Osteocyte (in vitro differentiated cells): ENCODE results near the gene FOXN3. TPM values are rescaled to one million over a fixed set of nuclear protein-coding genes. Genes with fewer than 3 reads are reported as not detected.

Experiments used
- DNase-seq: peaks from one replicate; pipeline ENCODE4 v3.0.0; 2021; ENCODE audit warnings: mixed read lengths; ENCODE audit not compliant: unreplicated experiment; ENCODE audit errors: extremely low spot score
- H3K27ac Mint-ChIP-seq: one replicate; pipeline ENCODE4 v1.8.0; 2021; ENCODE audit warnings: mild to moderate bottlenecking, mixed read lengths; ENCODE audit not compliant: unreplicated experiment
- H3K27me3 Mint-ChIP-seq: one replicate; pipeline ENCODE4 v1.8.0; 2021; ENCODE audit warnings: mixed read lengths; ENCODE audit not compliant: unreplicated experiment
- H3K36me3 Mint-ChIP-seq: one replicate; pipeline ENCODE4 v1.8.0; 2021; ENCODE audit warnings: mixed read lengths; ENCODE audit not compliant: unreplicated experiment
- H3K4me1 Mint-ChIP-seq: one replicate; pipeline ENCODE4 v1.8.0; 2021; ENCODE audit warnings: mixed read lengths; ENCODE audit not compliant: unreplicated experiment
- H3K4me3 Mint-ChIP-seq: one replicate; pipeline ENCODE4 v1.8.0; 2021; ENCODE audit warnings: mild to moderate bottlenecking, moderate library complexity, mixed read lengths; ENCODE audit not compliant: unreplicated experiment
- H3K9me3 Mint-ChIP-seq: one replicate; pipeline ENCODE4 v1.8.0; 2021; ENCODE audit warnings: mixed read lengths; ENCODE audit not compliant: unreplicated experiment
- total RNA-seq: library from RNA; stranded (reverse); gene quantifications from 2 replicates; pipeline ENCODE4 v1.2.1, GENCODE V29; 2021
- TF ChIP-seq, protein P1 (sequence below): fragments of 200-600 bp; sonication (generic); IDR thresholded peaks from 2 replicates; pipeline ENCODE4 v1.5.0; 2021; ENCODE audit warnings: antibody characterized with exemption, mild to moderate bottlenecking, moderate library complexity

The FOXN3 gene
- total RNA-seq, 1 donor from 2014 or later: 120 TPM

DNA sequence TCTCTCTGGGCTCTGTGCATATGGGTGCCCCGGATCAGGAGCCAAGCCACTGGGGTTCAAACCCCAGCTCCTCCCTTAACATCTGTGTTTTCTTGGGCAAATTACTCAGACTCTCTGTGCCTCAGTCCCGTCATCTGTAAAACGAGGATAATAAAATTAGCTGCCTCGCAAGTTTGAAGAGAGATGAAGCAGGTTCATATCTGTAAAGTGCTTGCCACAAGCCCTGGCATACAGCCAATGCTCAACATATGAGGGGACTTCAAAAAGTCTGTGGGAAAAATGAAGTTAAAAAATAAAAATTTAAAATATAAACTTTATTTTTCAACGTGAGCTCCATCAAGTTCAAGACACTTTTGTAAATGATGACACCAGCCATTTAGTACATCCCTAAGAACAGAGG is 276.7 kb downstream of the FOXN3 start:
- TF ChIP-seq, protein P1, sequence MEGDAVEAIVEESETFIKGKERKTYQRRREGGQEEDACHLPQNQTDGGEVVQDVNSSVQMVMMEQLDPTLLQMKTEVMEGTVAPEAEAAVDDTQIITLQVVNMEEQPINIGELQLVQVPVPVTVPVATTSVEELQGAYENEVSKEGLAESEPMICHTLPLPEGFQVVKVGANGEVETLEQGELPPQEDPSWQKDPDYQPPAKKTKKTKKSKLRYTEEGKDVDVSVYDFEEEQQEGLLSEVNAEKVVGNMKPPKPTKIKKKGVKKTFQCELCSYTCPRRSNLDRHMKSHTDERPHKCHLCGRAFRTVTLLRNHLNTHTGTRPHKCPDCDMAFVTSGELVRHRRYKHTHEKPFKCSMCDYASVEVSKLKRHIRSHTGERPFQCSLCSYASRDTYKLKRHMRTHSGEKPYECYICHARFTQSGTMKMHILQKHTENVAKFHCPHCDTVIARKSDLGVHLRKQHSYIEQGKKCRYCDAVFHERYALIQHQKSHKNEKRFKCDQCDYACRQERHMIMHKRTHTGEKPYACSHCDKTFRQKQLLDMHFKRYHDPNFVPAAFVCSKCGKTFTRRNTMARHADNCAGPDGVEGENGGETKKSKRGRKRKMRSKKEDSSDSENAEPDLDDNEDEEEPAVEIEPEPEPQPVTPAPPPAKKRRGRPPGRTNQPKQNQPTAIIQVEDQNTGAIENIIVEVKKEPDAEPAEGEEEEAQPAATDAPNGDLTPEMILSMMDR: no peak
- Mint-ChIP-seq H3K4me3 (no peak overlapping the region), H3K27ac (no peak overlapping the region), H3K36me3 (peaks cover 6% of the 10 kb centered on the region), H3K9me3 (peaks cover 5% of the 10 kb centered on the region), H3K4me1 (peaks cover 24% of the 10 kb centered on the region), H3K27me3 (peaks cover 20% of the 10 kb centered on the region)
- no peak for DNase-seq

DNA sequence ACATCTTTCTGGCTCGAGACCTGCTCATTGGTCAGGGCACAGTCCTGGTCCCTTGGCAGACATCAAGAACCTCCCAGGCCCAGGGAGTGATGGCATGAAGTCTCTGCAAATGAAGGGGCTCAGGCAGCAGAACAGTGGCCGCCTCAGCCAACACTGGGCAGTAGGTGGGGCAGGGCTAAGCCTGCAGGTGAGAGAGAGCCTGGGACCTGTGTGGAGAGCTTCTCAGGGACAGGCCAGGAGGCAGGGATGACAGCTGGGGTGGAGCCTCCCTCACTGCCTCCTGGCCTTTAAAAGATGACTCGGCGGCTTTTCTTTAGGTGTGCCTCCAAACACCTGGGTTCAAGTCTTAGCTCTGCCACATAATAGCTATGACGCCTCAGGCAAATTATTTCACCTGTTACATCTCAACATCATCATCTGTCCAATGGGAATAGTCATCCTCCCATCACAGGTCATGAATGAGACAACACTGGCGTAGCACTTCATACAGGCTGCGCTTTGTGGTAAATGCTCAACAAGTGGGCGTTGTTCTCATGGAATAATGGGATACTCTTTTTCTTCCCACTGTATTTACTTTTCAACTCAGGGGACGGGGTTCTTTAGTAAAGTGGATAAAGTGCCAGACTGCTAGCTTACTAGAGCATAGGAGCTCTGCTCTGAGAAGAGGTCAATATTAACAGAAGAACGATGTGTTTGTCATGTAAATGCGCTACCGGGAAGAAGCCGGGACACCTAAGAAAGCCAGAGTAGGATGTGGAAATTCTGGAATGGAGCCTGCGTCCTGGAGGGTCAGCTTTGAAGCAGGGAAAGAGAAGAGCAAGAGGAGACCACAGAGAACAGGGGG is 277.4 kb downstream of the FOXN3 start:
- peaks cover 17% of the 10 kb centered on the region for H3K27me3 Mint-ChIP-seq
- H3K4me1 Mint-ChIP-seq: peaks cover 24% of the 10 kb centered on the region
- TF ChIP-seq, protein P1: no peak
- H3K4me3 Mint-ChIP-seq: no peak overlapping the region
- peaks cover 6% of the 10 kb centered on the region for H3K36me3 Mint-ChIP-seq
- no peak for DNase-seq
- no peak overlapping the region for H3K27ac Mint-ChIP-seq
- H3K9me3 Mint-ChIP-seq: peaks cover 5% of the 10 kb centered on the region

DNA sequence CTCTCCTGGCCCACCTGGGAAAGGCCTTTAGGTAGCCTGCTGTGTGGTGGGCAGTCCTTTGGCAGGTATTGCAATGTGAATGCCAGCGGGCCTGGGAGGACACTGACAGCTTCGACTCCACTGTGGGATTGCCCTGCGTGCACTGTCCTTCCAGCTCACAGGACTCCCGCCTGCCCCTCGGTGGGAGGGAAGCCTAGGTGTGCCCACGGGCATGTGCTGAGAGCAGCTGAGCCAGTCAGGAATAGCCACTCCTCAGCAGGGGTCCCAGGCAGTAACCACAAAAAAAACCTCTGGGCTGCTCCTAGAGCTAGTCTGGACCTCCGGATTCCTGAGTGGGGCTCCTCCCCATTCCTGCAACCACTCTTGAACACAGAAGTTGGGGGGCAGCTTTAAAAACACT is 278.2 kb downstream of the FOXN3 start:
- Mint-ChIP-seq H3K27ac (no peak overlapping the region), H3K36me3 (peaks cover 6% of the 10 kb centered on the region), H3K9me3 (peaks cover 5% of the 10 kb centered on the region), H3K4me3 (no peak overlapping the region), H3K4me1 (peaks cover 24% of the 10 kb centered on the region), H3K27me3 (peaks cover 15% of the 10 kb centered on the region)
- DNase-seq: no peak
- TF ChIP-seq, protein P1: no peak

DNA sequence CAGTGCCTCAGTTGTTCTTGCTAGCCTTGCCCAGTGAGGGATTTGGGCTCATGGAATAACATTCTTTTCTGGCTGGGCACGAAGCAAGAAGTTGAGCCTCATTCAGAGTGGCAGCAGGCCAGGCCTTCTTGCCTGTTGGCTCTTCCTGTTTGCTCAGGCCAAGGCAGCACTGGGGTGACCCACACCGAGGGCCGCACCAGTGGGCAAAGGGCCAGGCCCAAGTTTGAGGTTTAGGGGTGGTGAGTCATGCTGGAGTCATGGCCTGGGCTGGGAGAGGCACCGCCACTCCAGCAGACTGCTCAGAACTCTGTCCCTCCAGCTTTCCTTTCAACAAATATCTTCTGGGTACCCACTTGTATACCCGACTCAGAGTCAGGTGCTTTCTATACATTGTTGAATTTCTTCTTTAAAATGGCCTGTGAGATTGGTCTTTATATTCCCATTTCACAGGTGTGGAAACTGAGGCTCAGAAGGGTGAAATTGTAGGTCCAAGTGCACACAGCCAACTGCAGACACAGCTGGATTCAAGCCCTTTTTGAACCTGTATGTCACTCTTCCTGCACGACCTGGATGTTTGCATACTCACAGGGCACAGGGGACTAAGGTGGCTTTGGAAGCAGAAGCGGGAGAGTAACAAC is 279.4 kb downstream of the FOXN3 start:
- Mint-ChIP-seq H3K4me3 (no peak overlapping the region), H3K4me1 (peaks cover 24% of the 10 kb centered on the region), H3K27me3 (peaks cover 11% of the 10 kb centered on the region), H3K36me3 (peaks cover 6% of the 10 kb centered on the region), H3K9me3 (peaks cover 5% of the 10 kb centered on the region), H3K27ac (peak overlapping the region; percentile 50)
- TF ChIP-seq, protein P1: no peak
- no peak for DNase-seq

DNA sequence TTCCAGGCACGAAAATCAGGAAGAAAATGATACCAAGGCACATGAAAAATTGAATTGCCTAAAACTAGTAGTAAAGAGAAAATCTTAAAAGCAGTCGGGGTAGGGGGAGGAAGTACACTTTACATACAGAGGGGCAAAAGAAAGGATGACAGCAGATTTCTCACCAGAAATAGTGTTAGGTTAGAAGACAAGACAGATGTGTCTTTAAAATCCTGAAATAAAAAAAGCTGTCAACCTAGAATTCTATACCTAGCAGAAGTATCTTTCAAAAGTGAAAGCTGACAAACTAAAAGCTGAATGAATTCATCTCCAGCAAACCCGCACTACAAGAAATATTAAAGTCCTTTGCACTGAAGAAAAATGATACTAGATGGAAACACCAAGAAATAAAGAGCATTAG is 280.4 kb downstream of the FOXN3 start:
- DNase-seq: no peak
- TF ChIP-seq, protein P1: no peak
- Mint-ChIP-seq H3K4me1 (peaks cover 24% of the 10 kb centered on the region), H3K36me3 (peaks cover 6% of the 10 kb centered on the region), H3K27ac (no peak overlapping the region), H3K27me3 (peaks cover 8% of the 10 kb centered on the region), H3K9me3 (peaks cover 5% of the 10 kb centered on the region), H3K4me3 (no peak overlapping the region)
